ENCODE measurements around the gene MRPL2.

GRCh38 chr6:43054206-43054943 is 4.9 kb downstream of the MRPL2 start:
- no peak for TF ChIP-seq EZH2phosphoT487 (IDR thresholded peaks at IDR 0.05; ENCODE audit: insufficient read depth, low read depth)
- TF ChIP-seq EZH2 (IDR thresholded peaks at IDR 0.05; ENCODE audit: insufficient read depth, poor library complexity, severe bottlenecking), result no peak

Data from GM23248 (cell line).